Body of pancreas (tissue), 4 donors: ENCODE data around the gene GATA5.

ENCODE experiments used
- POLR2A ChIP-seq, 3 donors: fragments of 450-650 bp; IDR thresholded peaks; one replicate each; pipeline ENCODE4 v1.6.1; 2016; ENCODE audit warnings: antibody characterized with exemption in 3 of 3, mild to moderate bottlenecking in 2 of 3
- TF ChIP-seq, protein P1 (sequence below), 7 experiments: fragments of 450-650 bp in 4 of 7; fragments of 200-600 bp in 3 of 7; sonication (generic) in 3 of 7; IDR thresholded peaks; one replicate each; pipeline ENCODE4 v1.5.1; 2016 to 2019; ENCODE audit warnings: antibody characterized with exemption in 7 of 7

DNA sequence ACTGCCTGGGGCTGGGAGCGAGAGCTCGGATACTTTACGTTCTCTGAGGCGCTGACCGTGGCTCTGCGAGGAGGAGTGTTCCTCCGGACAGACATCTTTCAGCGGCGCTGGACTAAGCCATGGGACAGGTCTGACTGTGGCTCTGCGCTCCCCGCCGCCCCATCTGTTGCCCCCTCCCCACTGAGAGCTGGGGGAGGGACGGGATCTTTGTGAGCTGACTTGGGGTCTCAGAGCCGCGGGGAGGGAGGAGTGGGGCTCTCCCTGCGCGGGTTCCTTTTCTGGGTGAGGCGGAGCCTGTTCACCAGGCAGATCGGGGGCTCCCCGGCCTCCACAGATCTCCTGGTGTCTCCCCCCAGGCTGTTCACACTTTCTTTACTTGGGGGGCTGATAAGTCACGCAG lies 11.3 kb upstream of the GATA5 start:
- TF ChIP-seq, protein P1, sequence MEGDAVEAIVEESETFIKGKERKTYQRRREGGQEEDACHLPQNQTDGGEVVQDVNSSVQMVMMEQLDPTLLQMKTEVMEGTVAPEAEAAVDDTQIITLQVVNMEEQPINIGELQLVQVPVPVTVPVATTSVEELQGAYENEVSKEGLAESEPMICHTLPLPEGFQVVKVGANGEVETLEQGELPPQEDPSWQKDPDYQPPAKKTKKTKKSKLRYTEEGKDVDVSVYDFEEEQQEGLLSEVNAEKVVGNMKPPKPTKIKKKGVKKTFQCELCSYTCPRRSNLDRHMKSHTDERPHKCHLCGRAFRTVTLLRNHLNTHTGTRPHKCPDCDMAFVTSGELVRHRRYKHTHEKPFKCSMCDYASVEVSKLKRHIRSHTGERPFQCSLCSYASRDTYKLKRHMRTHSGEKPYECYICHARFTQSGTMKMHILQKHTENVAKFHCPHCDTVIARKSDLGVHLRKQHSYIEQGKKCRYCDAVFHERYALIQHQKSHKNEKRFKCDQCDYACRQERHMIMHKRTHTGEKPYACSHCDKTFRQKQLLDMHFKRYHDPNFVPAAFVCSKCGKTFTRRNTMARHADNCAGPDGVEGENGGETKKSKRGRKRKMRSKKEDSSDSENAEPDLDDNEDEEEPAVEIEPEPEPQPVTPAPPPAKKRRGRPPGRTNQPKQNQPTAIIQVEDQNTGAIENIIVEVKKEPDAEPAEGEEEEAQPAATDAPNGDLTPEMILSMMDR (IDR thresholded peaks at IDR 0.05): no peak
- TF ChIP-seq POLR2A (IDR thresholded peaks at IDR 0.05): no peak
